NCI-H2227 (cell line): Measurements from ENCODE around the gene IGSF21.

Source experiments
- DNase-seq: peaks from one replicate; lab custom pipeline; 2025; ENCODE audit not compliant: unreplicated experiment; lab: John Stamatoyannopoulos, UW

IGSF21 gene

GRCh38 chr1:18175530-18176377 lies 68.2 kb downstream of the IGSF21 start:
- DNase-seq, result no peak

GRCh38 chr1:18176619-18177018 lies 69.0 kb downstream of the IGSF21 start:
- DNase-seq, result no peak

- DNase-seq, result no peak
Observed at GRCh38 chr1:18178111-18178510, 70.5 kb downstream of the IGSF21 start.

- no peak for DNase-seq
Observed at GRCh38 chr1:18179009-18179408, 71.4 kb downstream of the IGSF21 start.

- peak; percentile 28 for DNase-seq
Observed at GRCh38 chr1:18182398-18183160, 75.0 kb downstream of the IGSF21 start.

GRCh38 chr1:18183533-18183932 lies 75.9 kb downstream of the IGSF21 start:
- peak; percentile 13 for DNase-seq

- no peak for DNase-seq
Observed at GRCh38 chr1:18187054-18187453, 79.5 kb downstream of the IGSF21 start.

- no peak for DNase-seq
Observed at GRCh38 chr1:18188820-18189517, 81.4 kb downstream of the IGSF21 start.

- no peak for DNase-seq
Observed at GRCh38 chr1:18190598-18190997, 83.0 kb downstream of the IGSF21 start.

- no peak for DNase-seq
Observed at GRCh38 chr1:18191037-18191436, 83.4 kb downstream of the IGSF21 start.

GRCh38 chr1:18191481-18192155 lies 84.0 kb downstream of the IGSF21 start:
- DNase-seq, result no peak

- DNase-seq, result no peak
Observed at GRCh38 chr1:18192182-18192581, 84.6 kb downstream of the IGSF21 start.

GRCh38 chr1:18192974-18193373 lies 85.4 kb downstream of the IGSF21 start:
- no peak for DNase-seq

GRCh38 chr1:18197299-18197698 lies 89.7 kb downstream of the IGSF21 start:
- DNase-seq, result no peak

- DNase-seq, result no peak
Observed at GRCh38 chr1:18198260-18198659, 90.7 kb downstream of the IGSF21 start.

GRCh38 chr1:18199462-18199861 lies 91.9 kb downstream of the IGSF21 start:
- DNase-seq, result peak; percentile 71

GRCh38 chr1:18200136-18200717 lies 92.6 kb downstream of the IGSF21 start:
- no peak for DNase-seq

- DNase-seq, result no peak
Observed at GRCh38 chr1:18200918-18201317, 93.3 kb downstream of the IGSF21 start.

GRCh38 chr1:18201997-18202719 lies 94.6 kb downstream of the IGSF21 start:
- no peak for DNase-seq

- DNase-seq, result no peak
Observed at GRCh38 chr1:18203645-18204044, 96.0 kb downstream of the IGSF21 start.
